ENCODE measurements around the gene C17orf114.

DNA sequence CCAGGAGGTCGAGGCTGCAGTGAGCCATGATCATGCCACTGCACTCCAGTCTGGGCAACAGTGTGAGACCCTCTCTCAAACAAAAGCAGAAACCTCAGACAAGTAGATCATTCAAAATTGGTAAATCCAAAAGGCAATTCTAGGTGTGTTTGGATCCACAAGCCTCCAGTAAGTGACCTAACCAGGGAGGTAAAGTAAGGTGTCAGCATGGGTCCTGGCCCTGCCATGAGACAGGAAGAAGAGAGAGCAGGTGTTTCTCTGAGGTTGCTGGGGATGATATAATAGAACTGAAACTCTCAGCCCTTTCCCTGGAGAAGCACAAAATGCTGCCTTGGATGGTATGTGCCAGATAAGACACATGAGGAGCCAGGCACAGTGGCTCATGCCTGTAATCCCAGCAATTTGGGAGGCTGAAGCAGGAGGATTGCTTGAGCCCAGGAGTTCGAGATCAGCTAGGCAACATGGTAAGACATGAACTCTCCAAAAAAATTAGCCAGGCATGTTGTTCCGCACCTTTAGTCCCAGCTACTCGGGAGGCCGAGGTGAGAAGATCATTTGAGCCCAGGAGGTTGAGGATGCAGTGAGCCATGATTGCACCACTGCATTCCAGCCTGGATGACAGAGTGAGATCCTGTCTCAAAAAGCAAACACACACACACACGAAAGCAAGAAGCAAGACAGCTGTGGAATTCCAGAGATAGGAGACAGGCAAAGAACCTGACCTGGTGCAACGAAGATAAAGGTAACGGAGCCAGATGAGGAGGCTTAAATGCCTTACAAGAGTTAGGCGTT, 24.0 kb downstream of the C17orf114 start:
- TF ChIP-seq POLR2A (IDR thresholded peaks at IDR 0.05) (no peak), EP300 (IDR thresholded peaks at IDR 0.05) (no peak)

Measured in tibial nerve (tissue), 3 donors.